GM23338 (cell line): ENCODE measurements around the gene ABCA4. TPM values are rescaled to one million over a fixed set of nuclear protein-coding genes. Genes with fewer than 3 reads are reported as not detected.

Source experiments
- ATAC-seq: fragments of 200-7000 bp; cut with Tn5 transposase; 3 replicates; pipeline ENCODE4 v1.9.1; 2020
- DNase-seq: peaks from one replicate; pipeline ENCODE4 v3.0.0-alpha.2; 2015; ENCODE audit warnings: low spot score
- H2AFZ ChIP-seq: fragments of 200-600 bp; sonication (generic); 2 replicates; pipeline ENCODE4 v1.8.0; 2016; ENCODE audit warnings: antibody characterized with exemption, mild to moderate bottlenecking, moderate library complexity
- H3F3A ChIP-seq: fragments of 200-600 bp; sonication (generic); replicated peaks from 2 replicates; pipeline ENCODE4 v1.8.0; 2017; ENCODE audit warnings: antibody characterized with exemption, mixed run types, low read depth
- H3K27ac ChIP-seq: fragments of 200-600 bp; sonication (generic); 2 replicates; pipeline ENCODE4 v1.6.1; 2016; ENCODE audit warnings: low read depth
- H3K27me3 ChIP-seq: fragments of 200-600 bp; sonication (generic); 2 replicates; pipeline ENCODE4 v1.8.0; 2016; ENCODE audit warnings: mild to moderate bottlenecking, mixed run types, moderate library complexity; ENCODE audit not compliant: insufficient read depth
- H3K36me3 ChIP-seq: fragments of 200-600 bp; sonication (generic); 2 replicates; pipeline ENCODE4 v1.8.0; 2016; ENCODE audit warnings: mild to moderate bottlenecking; ENCODE audit not compliant: insufficient read depth
- H3K4me1 ChIP-seq: fragments of 200-600 bp; sonication (generic); 2 replicates; pipeline ENCODE4 v1.8.0; 2016; ENCODE audit warnings: mild to moderate bottlenecking, moderate library complexity; ENCODE audit not compliant: insufficient read depth
- H3K4me2 ChIP-seq: fragments of 200-600 bp; sonication (generic); 2 replicates; pipeline ENCODE4 v1.7.1; 2017; ENCODE audit warnings: mixed run types
- H3K4me3 ChIP-seq: fragments of 200-600 bp; sonication (generic); 2 replicates; pipeline ENCODE4 v1.6.1; 2016; ENCODE audit warnings: mixed run types
- H3K79me2 ChIP-seq: fragments of 200-600 bp; sonication (generic); replicated peaks from 2 replicates; pipeline ENCODE4 v1.8.0; 2017; ENCODE audit warnings: mild to moderate bottlenecking; ENCODE audit not compliant: insufficient read depth
- H3K9me2 ChIP-seq: fragments of 200-600 bp; sonication (generic); 2 replicates; pipeline ENCODE4 v1.8.0; 2017; ENCODE audit not compliant: insufficient read depth
- H4K20me1 ChIP-seq: fragments of 200-600 bp; sonication (generic); replicated peaks from 2 replicates; pipeline ENCODE4 v1.8.0; 2017; ENCODE audit warnings: mild to moderate bottlenecking; ENCODE audit not compliant: insufficient read depth
- H3K27ac Mint-ChIP-seq: 2 replicates; pipeline ENCODE4 v1.8.0; 2020; ENCODE audit warnings: inconsistent platforms, mild to moderate bottlenecking, moderate library complexity, mixed read lengths
- H3K27me3 Mint-ChIP-seq: 3 replicates; pipeline ENCODE4 v1.8.0; 2022; ENCODE audit warnings: low read depth, mild to moderate bottlenecking, moderate library complexity, mixed read lengths, inconsistent platforms; ENCODE audit not compliant: insufficient read depth, poor library complexity
- H3K36me3 Mint-ChIP-seq: 3 replicates; pipeline ENCODE4 v1.8.0; 2021; ENCODE audit warnings: low read depth, mild to moderate bottlenecking, inconsistent platforms, moderate library complexity, mixed read lengths
- H3K4me1 Mint-ChIP-seq: 3 replicates; pipeline ENCODE4 v1.8.0; 2020; ENCODE audit warnings: mild to moderate bottlenecking, inconsistent platforms, mixed read lengths
- H3K4me3 Mint-ChIP-seq: 3 replicates; pipeline ENCODE4 v1.8.0; 2021; ENCODE audit warnings: moderate library complexity, mild to moderate bottlenecking, inconsistent platforms, mixed read lengths
- H3K9me3 Mint-ChIP-seq: 3 replicates; pipeline ENCODE4 v1.8.0; 2020; ENCODE audit warnings: moderate library complexity, mild to moderate bottlenecking, inconsistent platforms, mixed read lengths
- CREB1 ChIP-seq: fragments of 250-450 bp; sonication (Bioruptor Pico); IDR thresholded peaks from 2 replicates; pipeline ENCODE4 v1.5.0; 2020; ENCODE audit warnings: low read depth, mild to moderate bottlenecking, moderate library complexity
- CTCF ChIP-seq, 2 experiments: fragments of 200-600 bp in 1 of 2; sonication (generic) in 1 of 2; conservative IDR thresholded peaks; 2 replicates each; pipeline versions ENCODE4 v1.5.1 to v1.6.1; 2016 to 2017; ENCODE audit warnings: antibody characterized with exemption in 2 of 2, low read depth in 2 of 2, mild to moderate bottlenecking in 2 of 2, moderate library complexity in 1 of 2
- ETS1 ChIP-seq: IDR thresholded peaks from 2 replicates; pipeline ENCODE4 v1.6.1; 2016; ENCODE audit warnings: antibody characterized with exemption
- EZH2 ChIP-seq: fragments of 200-600 bp; sonication (generic); IDR thresholded peaks from one replicate; pipeline ENCODE4 v1.8.0; 2017; ENCODE audit warnings: antibody characterized with exemption, mild to moderate bottlenecking, low read depth; ENCODE audit not compliant: unreplicated experiment
- EZH2phosphoT487 ChIP-seq: fragments of 200-600 bp; sonication (generic); IDR thresholded peaks from one replicate; pipeline ENCODE4 v1.8.1; 2018; ENCODE audit warnings: antibody characterized with exemption; ENCODE audit not compliant: unreplicated experiment
- JUNB ChIP-seq: IDR thresholded peaks from one replicate; pipeline ENCODE4 v1.6.1; 2016; ENCODE audit warnings: antibody characterized with exemption; ENCODE audit not compliant: unreplicated experiment
- NANOG ChIP-seq: IDR thresholded peaks from 2 replicates; pipeline ENCODE4 v1.6.1; 2016; ENCODE audit warnings: antibody characterized with exemption, borderline replicate concordance
- POLR2AphosphoS5 ChIP-seq: IDR thresholded peaks from 2 replicates; pipeline ENCODE4 v1.6.1; 2016; ENCODE audit warnings: antibody characterized with exemption, low read depth
- REST ChIP-seq: IDR thresholded peaks from one replicate; pipeline ENCODE4 v1.6.1; 2018; ENCODE audit warnings: antibody characterized with exemption; ENCODE audit not compliant: unreplicated experiment
- STAT1 ChIP-seq: IDR thresholded peaks from one replicate; pipeline ENCODE4 v1.6.1; 2016; ENCODE audit warnings: antibody characterized with exemption; ENCODE audit not compliant: unreplicated experiment
- ZNF114 ChIP-seq: fragments of 250-450 bp; sonication (Bioruptor Pico); IDR thresholded peaks from 2 replicates; pipeline ENCODE4 v1.5.0; 2020; ENCODE audit warnings: mild to moderate bottlenecking, moderate library complexity
- ZNF331 ChIP-seq: fragments of 250-450 bp; sonication (Bioruptor Pico); IDR thresholded peaks from 2 replicates; pipeline ENCODE4 v1.5.0; 2020; ENCODE audit warnings: low read depth, mild to moderate bottlenecking, moderate library complexity
- ZNF462 ChIP-seq: fragments of 250-450 bp; sonication (Bioruptor Pico); IDR thresholded peaks from 2 replicates; pipeline ENCODE4 v1.5.0; 2020; ENCODE audit warnings: mild to moderate bottlenecking, moderate library complexity
- polyA plus RNA-seq: library from polyadenylated mRNA; unstranded; fragments of >200 nt; fragmentation: Nextera tagmentation; extraction: Ambion mirVana; gene quantifications from 2 replicates; pipeline ENCODE4 v1.2.1, GENCODE V29; 2016
- total RNA-seq: library from RNA; depleted of rRNA; stranded (reverse); fragments of >200 nt; shearing (Covaris generic); gene quantifications from 2 replicates; pipeline ENCODE4 v1.2.3, GENCODE V29; 2014

The ABCA4 gene
- total and polyA plus RNA-seq, 2 experiments from 2014 or later = not detected

GRCh38 chr1:94056171-94056570 is 64.8 kb downstream of the ABCA4 start:
- Histone ChIP-seq H4K20me1 (no peaks in the 10 kb centered on the region), H3K4me1 (peaks cover 9% of the 10 kb centered on the region; the same call in 1 of the 2 replicates), H3F3A (no peaks in the 10 kb centered on the region), H3K79me2 (no peaks in the 10 kb centered on the region), H2AFZ (no peak overlapping the region), H3K36me3 (no peaks in the 10 kb centered on the region), H3K4me2 (no peak overlapping the region), H3K4me3 (no peak overlapping the region), H3K27ac (no peak overlapping the region), H3K27me3 (no peaks in the 10 kb centered on the region), H3K9me2 (no peaks in the 10 kb centered on the region)
- H3K4me3 Mint-ChIP-seq = no peak overlapping the region
- TF ChIP-seq CREB1 (CRISPR knock-in tag) (no peak), EZH2 (no peak), ZNF114 (CRISPR knock-in tag) (no peak), ETS1 (no peak), EZH2phosphoT487 (no peak), CTCF (conservative IDR thresholded peaks at IDR 0.05; ENCODE audit: low read depth in 2 of 2) (no peak), STAT1 (no peak), NANOG (no peak), ZNF331 (no peak), JUNB (no peak), POLR2AphosphoS5 (no peak), ZNF462 (CRISPR knock-in tag) (no peak), REST (no peak)
- no peaks in the 10 kb centered on the region for H3K36me3 Mint-ChIP-seq
- no peak for DNase-seq
- no peak for ATAC-seq
- no peak overlapping the region for H3K27ac Mint-ChIP-seq
- H3K9me3 Mint-ChIP-seq = no peaks in the 10 kb centered on the region
- H3K4me1 Mint-ChIP-seq = peaks cover 15% of the 10 kb centered on the region
- peaks cover 14% of the 10 kb centered on the region for H3K27me3 Mint-ChIP-seq
